Upper lobe of left lung (tissue), 6 donors: ENCODE results near the gene TADA3. TPM values are rescaled to one million over a fixed set of nuclear protein-coding genes. Genes with fewer than 3 reads are reported as not detected.
A peak's percentile ranks its signal among the peaks of the same experiment; 100 is the strongest.

ENCODE experiments used
- ATAC-seq, 2 donors: fragments of 200-7000 bp; cut with Tn5 transposase; one replicate each; pipeline ENCODE4 v1.9.1; 2022; ENCODE audit warnings: mild to moderate bottlenecking in 2 of 2, moderate library complexity in 2 of 2; ENCODE audit not compliant: low FRiP score in 2 of 2
- DNase-seq, 2 donors: peaks; one replicate each; pipeline ENCODE4 v3.0.0-alpha.2; 2019 to 2020
- H3K27ac ChIP-seq, 4 donors: fragments of 200-600 bp; sonication (generic); one replicate each; pipeline ENCODE4 v1.5.1; 2016 to 2019
- H3K27me3 ChIP-seq, 4 donors: fragments of 200-600 bp; sonication (generic); one replicate each; pipeline ENCODE4 v1.5.1; 2017 to 2019
- H3K36me3 ChIP-seq, 4 donors: fragments of 200-600 bp; sonication (generic); one replicate each; pipeline ENCODE4 v1.5.1; 2016 to 2019
- H3K4me1 ChIP-seq, 4 donors: fragments of 200-600 bp; sonication (generic); one replicate each; pipeline ENCODE4 v1.5.1; 2018 to 2019
- H3K4me3 ChIP-seq, 4 donors: fragments of 200-600 bp; sonication (generic); one replicate each; pipeline ENCODE4 v1.5.1; 2017 to 2019; ENCODE audit warnings: mild to moderate bottlenecking in 2 of 4, moderate library complexity in 1 of 4
- H3K9me3 ChIP-seq, 4 donors: fragments of 200-600 bp; sonication (generic); one replicate each; pipeline ENCODE4 v1.5.1; 2018 to 2019
- EP300 ChIP-seq, 4 donors: sonication (generic); formaldehyde crosslinking; IDR thresholded peaks; one replicate each; pipeline ENCODE4 v1.5.1; 2017; ENCODE audit warnings: antibody characterized with exemption in 4 of 4, control low read depth in 2 of 4
- POLR2A ChIP-seq, 4 donors: fragments of 450-650 bp; IDR thresholded peaks; one replicate each; pipeline ENCODE4 v1.5.1; 2016 to 2017; ENCODE audit warnings: antibody characterized with exemption in 4 of 4, mild to moderate bottlenecking in 2 of 4
- POLR2AphosphoS5 ChIP-seq, 2 donors: sonication (generic); formaldehyde crosslinking; IDR thresholded peaks; one replicate each; pipeline ENCODE4 v1.5.1; 2017; ENCODE audit warnings: antibody characterized with exemption in 2 of 2
- WGBS, 2 donors: methylation state at CpG; one replicate each; pipeline ENCODE4 v1.1.5; 2017 to 2018; 5-methylcytosine and 5-hydroxymethylcytosine counted together
- total RNA-seq, 6 donors: library from RNA; depleted of rRNA in 4 of 6; stranded (reverse); fragments of >200 nt in 4 of 6; gene quantifications; one replicate each; pipeline versions ENCODE4 v1.1.0 to v1.2.1, GENCODE V29; 2016 to 2021
- TF ChIP-seq, protein P1 (sequence below), 6 experiments: fragments of 450-650 bp in 4 of 6; fragments of 200-600 bp in 2 of 6; sonication (generic) in 2 of 6; IDR thresholded peaks; one replicate each; pipeline ENCODE4 v1.5.1; 2016 to 2019; ENCODE audit warnings: antibody characterized with exemption in 6 of 6
- donor health status: DM: no; HTN: no; CAD: no; lungs with moderate emphysema.
- donor health status: DM: no; HTN: yes; CAD: no; lungs with severe emphysema.

The TADA3 gene
- total RNA-seq, 6 donors from 2014 or later, result 48.2 to 68.0 (median 60.7) TPM

DNA sequence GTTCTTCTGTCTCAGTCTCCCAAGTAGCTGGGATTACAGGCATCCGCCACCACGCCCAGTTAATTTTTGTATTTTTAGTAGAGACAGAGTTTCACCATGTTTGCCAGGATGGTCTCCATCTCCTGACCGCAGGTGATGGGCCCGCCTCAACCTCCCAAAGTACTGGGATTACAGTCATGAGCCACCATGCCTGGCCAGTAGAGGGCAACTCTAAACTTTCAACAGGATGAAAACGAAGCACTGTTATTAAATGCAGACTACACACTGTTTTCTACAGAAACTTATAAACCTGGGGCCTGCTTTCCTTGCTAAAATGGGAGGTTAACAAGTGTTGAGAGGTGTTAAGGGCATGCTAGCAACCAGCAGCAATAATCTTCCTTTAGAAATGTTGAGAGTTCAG is 8.3 kb upstream of the TADA3 start:
- H3K4me1 ChIP-seq, result peaks cover 0 to 13% (median 2%) of the 10 kb centered on the region in 4 donors
- no peak for DNase-seq
- WGBS, 2 donors, result 79 to 87% methylated on average over 5 of the region's 5 CpGs
- no peak for ATAC-seq
- H3K27me3 ChIP-seq, result no peaks in the 10 kb centered on the region
- H3K36me3 ChIP-seq, result peaks cover 64 to 85% (median 79%) of the 10 kb centered on the region in 4 donors
- H3K27ac ChIP-seq, result no peak overlapping the region
- no peak overlapping the region for H3K4me3 ChIP-seq
- no peaks in the 10 kb centered on the region for H3K9me3 ChIP-seq
- TF ChIP-seq EP300 (IDR thresholded peaks at IDR 0.05) (no peak), POLR2AphosphoS5 (IDR thresholded peaks at IDR 0.05) (no peak), POLR2A (IDR thresholded peaks at IDR 0.05) (no peak)
- TF ChIP-seq, protein P1, sequence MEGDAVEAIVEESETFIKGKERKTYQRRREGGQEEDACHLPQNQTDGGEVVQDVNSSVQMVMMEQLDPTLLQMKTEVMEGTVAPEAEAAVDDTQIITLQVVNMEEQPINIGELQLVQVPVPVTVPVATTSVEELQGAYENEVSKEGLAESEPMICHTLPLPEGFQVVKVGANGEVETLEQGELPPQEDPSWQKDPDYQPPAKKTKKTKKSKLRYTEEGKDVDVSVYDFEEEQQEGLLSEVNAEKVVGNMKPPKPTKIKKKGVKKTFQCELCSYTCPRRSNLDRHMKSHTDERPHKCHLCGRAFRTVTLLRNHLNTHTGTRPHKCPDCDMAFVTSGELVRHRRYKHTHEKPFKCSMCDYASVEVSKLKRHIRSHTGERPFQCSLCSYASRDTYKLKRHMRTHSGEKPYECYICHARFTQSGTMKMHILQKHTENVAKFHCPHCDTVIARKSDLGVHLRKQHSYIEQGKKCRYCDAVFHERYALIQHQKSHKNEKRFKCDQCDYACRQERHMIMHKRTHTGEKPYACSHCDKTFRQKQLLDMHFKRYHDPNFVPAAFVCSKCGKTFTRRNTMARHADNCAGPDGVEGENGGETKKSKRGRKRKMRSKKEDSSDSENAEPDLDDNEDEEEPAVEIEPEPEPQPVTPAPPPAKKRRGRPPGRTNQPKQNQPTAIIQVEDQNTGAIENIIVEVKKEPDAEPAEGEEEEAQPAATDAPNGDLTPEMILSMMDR (IDR thresholded peaks at IDR 0.05), result no peak

DNA sequence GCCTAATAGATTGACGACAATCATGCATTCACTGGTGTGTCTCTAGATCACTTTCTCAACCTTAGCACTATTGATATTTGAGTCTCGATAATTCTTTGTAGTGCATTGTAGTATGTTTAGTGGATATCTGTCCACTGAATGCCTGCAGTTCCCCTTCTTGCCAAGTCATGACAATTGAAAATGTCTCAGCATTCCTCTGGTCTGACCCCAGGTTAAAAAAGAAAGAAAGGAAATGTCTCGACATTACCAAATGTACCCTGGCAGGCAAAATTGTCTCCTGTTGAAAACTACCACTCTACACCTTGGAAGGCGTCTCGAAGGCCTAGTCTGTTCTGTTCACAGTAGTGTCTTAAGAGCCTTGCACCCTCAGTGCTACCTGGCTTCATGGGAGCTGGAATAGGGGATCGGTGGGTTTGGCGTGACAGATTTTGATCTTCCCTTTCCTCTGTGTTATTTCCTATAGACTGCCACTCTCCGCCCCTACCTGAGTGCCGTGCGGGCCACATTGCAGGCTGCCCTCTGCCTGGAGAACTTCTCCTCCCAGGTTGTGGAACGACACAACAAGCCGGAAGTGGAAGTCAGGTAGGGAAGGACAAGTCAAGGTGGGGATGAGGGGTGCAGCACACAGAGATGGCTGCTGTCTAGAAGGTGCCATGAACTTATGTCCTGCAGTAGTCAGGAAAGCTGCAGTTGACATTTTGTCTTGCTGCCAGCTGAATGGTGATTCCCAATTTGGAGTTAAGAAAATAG is 5.1 kb upstream of the TADA3 start:
- H3K4me1 ChIP-seq, result peaks cover 17 to 34% (median 21%) of the 10 kb centered on the region in 4 donors
- H3K4me3 ChIP-seq, result no peak overlapping the region
- WGBS, 2 donors, result 92 to 96% methylated on average over 12 of the region's 12 CpGs
- no peaks in the 10 kb centered on the region for H3K9me3 ChIP-seq
- peaks cover 40 to 57% (median 51%) of the 10 kb centered on the region in 4 donors for H3K36me3 ChIP-seq
- TF ChIP-seq EP300 (IDR thresholded peaks at IDR 0.05), result no peak
- no peaks in the 10 kb centered on the region for H3K27me3 ChIP-seq
- H3K27ac ChIP-seq, result no peak overlapping the region
- ATAC-seq, result no peak
- no peak for DNase-seq

DNA sequence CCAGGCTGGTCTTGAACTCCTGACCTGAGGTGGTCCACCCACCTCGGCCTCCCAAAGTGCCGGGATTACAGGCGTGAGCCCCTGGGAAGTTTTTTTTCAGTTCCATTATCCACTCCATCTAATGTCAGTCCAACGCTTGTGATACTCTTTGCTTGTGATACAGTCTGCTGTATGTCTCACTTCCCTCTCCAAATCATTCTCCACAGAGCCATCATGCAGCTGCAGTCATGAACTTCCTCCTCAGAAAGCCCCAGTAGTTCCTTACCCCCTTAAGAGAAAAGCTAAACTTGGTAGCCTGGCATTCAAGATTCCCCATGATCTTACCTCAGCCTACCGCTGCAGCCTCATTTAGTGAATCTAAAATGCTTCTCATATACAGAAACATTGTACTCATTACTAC is 2.9 kb upstream of the TADA3 start:
- DNase-seq (no peak), ATAC-seq (no peak)
- H3K27ac ChIP-seq, result no peak overlapping the region
- H3K4me3 ChIP-seq, result no peak overlapping the region
- peaks cover 27 to 38% (median 32%) of the 10 kb centered on the region in 4 donors for H3K36me3 ChIP-seq
- 87 to 89% methylated on average over 5 of the region's 5 CpGs for WGBS, 2 donors
- H3K4me1 ChIP-seq, result peaks cover 28 to 46% (median 33%) of the 10 kb centered on the region in 4 donors
- no peaks in the 10 kb centered on the region for H3K27me3 ChIP-seq
- H3K9me3 ChIP-seq, result no peaks in the 10 kb centered on the region
- TF ChIP-seq EP300 (IDR thresholded peaks at IDR 0.05), result no peak
- TF ChIP-seq, protein P1 (IDR thresholded peaks at IDR 0.05), result no peak
- no peak for TF ChIP-seq POLR2AphosphoS5 (IDR thresholded peaks at IDR 0.05)
- no peak for TF ChIP-seq POLR2A (IDR thresholded peaks at IDR 0.05)

DNA sequence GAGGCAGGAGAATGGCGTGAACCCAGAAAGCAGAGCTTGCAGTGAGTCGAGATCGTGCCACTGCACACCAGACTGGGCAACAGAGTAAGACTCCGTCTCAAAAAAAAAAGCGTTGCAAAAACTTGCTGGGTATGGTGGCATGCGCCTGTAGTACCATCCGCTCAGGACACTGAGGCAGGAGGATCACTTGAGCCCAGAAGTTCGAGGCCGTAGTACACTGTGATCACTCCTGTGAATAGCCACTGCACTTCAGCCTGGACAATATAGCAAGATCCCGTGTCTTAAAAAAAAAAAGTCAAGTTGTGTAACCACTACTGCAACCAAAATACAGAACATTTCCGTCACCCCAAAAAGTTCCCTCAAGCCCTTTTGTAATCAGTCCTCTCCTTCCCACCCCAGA is 2.1 kb upstream of the TADA3 start:
- WGBS, 2 donors, result 91 to 92% methylated on average over 11 of the region's 11 CpGs
- Histone ChIP-seq H3K9me3 (no peaks in the 10 kb centered on the region), H3K27ac (peak overlapping the region in 1 of 4 donors; percentile 11), H3K4me3 (peak overlapping the region in 1 of 4 donors; percentile 66), H3K36me3 (peaks cover 19 to 35% (median 26%) of the 10 kb centered on the region in 4 donors), H3K4me1 (peaks cover 28 to 46% (median 33%) of the 10 kb centered on the region in 4 donors), H3K27me3 (no peaks in the 10 kb centered on the region)
- TF ChIP-seq, protein P1 (IDR thresholded peaks at IDR 0.05), result no peak
- ATAC-seq, result no peak
- DNase-seq, result no peak

DNA sequence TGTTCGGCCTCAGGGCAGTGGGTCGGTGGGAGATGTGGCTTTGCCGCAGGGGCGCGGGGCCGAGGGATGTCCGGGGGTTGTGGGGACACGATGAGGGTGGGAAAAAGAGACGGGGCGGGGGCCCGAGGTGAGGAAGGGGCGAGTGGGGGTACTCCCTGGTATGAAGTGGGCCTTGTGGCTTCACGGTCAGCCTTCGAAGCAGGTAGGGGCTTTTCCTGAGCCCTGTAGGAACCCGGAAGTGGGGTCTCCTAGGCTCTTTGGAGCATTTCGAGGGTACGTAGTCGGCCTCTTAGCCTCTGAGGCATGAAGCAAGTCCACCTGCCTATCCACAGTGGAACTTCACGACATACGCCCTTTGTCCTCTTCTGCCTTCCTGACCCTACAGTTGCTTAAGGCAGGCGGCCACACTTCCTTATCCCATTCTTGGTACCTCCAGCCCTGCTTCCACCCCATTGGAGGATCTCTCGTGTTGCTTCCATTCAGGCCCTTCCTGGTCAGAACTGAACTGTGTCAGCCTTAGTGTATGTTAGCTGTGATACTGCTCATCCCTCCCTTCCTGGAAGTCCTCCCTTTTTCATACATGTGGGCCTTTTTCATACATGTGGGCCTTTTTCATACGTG is 998 bp upstream of the TADA3 start:
- no peaks in the 10 kb centered on the region for H3K9me3 ChIP-seq
- peak overlapping the region; percentile 66 to 100 (median 92) for H3K4me3 ChIP-seq
- peak overlapping the region; percentile 91 to 99 (median 98) for H3K27ac ChIP-seq
- DNase-seq (peak in 1 of 2 donors; percentile 68), ATAC-seq (peak; percentile 47 to 54)
- H3K4me1 ChIP-seq, result peaks cover 28 to 46% (median 33%) of the 10 kb centered on the region in 4 donors
- H3K36me3 ChIP-seq, result peaks cover 13 to 35% (median 23%) of the 10 kb centered on the region in 4 donors
- TF ChIP-seq POLR2A (IDR thresholded peaks at IDR 0.05) (no peak), EP300 (IDR thresholded peaks at IDR 0.05) (no peak), POLR2AphosphoS5 (IDR thresholded peaks at IDR 0.05) (peak in 1 of 2 donors; percentile 10)
- TF ChIP-seq, protein P1 (IDR thresholded peaks at IDR 0.05), result peak in 3 of 6 experiments; percentile 7 to 15 (median 12)
- H3K27me3 ChIP-seq, result no peaks in the 10 kb centered on the region
- WGBS, 2 donors, result 3% methylated on average over 10 to 23 of the region's 23 CpGs
